Testis (tissue), 3 donors: ENCODE measurements around the gene FURIN. TPM values are rescaled to one million over a fixed set of nuclear protein-coding genes. Genes with fewer than 3 reads are reported as not detected.

Experiments
- DNase-seq: peaks from one replicate; pipeline ENCODE4 v3.0.0-alpha.2; 2019
- H3K27ac ChIP-seq, 2 donors: fragments of 200-600 bp; sonication (generic); one replicate each; pipeline ENCODE4 v1.5.1; 2019
- H3K27me3 ChIP-seq: fragments of 200-600 bp; sonication (generic); one replicate; pipeline ENCODE4 v1.5.1; 2019
- H3K36me3 ChIP-seq: fragments of 200-600 bp; sonication (generic); one replicate; pipeline ENCODE4 v1.5.1; 2017; ENCODE audit warnings: low read depth; ENCODE audit errors: missing control alignments
- H3K4me1 ChIP-seq: fragments of 200-600 bp; sonication (generic); one replicate; pipeline ENCODE4 v1.5.1; 2019
- H3K4me3 ChIP-seq, 2 donors: fragments of 200-600 bp; sonication (generic); one replicate each; pipeline ENCODE4 v1.5.1; 2017 to 2019
- H3K9me3 ChIP-seq: fragments of 200-600 bp; sonication (generic); one replicate; pipeline ENCODE4 v1.5.1; 2017
- POLR2A ChIP-seq: fragments of 450-650 bp; IDR thresholded peaks from one replicate; pipeline ENCODE4 v1.6.1; 2017; ENCODE audit warnings: antibody characterized with exemption, mild to moderate bottlenecking, moderate library complexity
- WGBS, 2 donors: methylation state at CpG; one replicate each; pipeline ENCODE4 v1.1.5; 2018; 5-methylcytosine and 5-hydroxymethylcytosine counted together
- intact Hi-C: fragments of 100-400 bp; cut with DNase I; formaldehyde crosslinking; loops from one replicate; pipeline ENCODE4 v1.15.1; 2023; ENCODE audit warnings: low total_unique reads
- polyA plus RNA-seq: library from polyadenylated mRNA; stranded (reverse); fragments of 350-450 nt; fragmentation: Illumina TruSeq; extraction: RNeasy Lipid Tissue Mini Kit (QIAGEN cat#74804); gene quantifications from one replicate; pipeline ENCODE4 v1.2.3, GENCODE V29; 2014; ENCODE audit warnings: low read depth, low replicate concordance; ENCODE audit not compliant: insufficient read depth
- total RNA-seq, 2 donors: library from RNA; depleted of rRNA; stranded (reverse); fragments of >200 nt; gene quantifications; one replicate each; pipeline ENCODE4 v1.2.3, GENCODE V29; 2016
- TF ChIP-seq, protein P1 (sequence below), 3 experiments: fragments of 450-650 bp in 2 of 3; fragments of 200-600 bp in 1 of 3; sonication (generic) in 1 of 3; IDR thresholded peaks; one replicate each; pipeline ENCODE4 v1.5.1; 2016 to 2019; ENCODE audit warnings: antibody characterized with exemption in 3 of 3, mild to moderate bottlenecking in 2 of 3, moderate library complexity in 1 of 3

The FURIN gene
- total and polyA plus RNA-seq, 3 donors from 2014 or later, result 21.5 to 32.1 (median 23.1) TPM

- H3K4me1 ChIP-seq, result peaks cover 31% of the 10 kb centered on the region
- no peaks in the 10 kb centered on the region for H3K27me3 ChIP-seq
- DNase-seq, result no peak
- no peaks in the 10 kb centered on the region for H3K36me3 ChIP-seq
- 50 to 57% methylated on average over 3 to 16 of the region's 16 CpGs for WGBS, 2 donors
- peak overlapping the region; percentile 96 to 97 for H3K27ac ChIP-seq
- TF ChIP-seq, protein P1, sequence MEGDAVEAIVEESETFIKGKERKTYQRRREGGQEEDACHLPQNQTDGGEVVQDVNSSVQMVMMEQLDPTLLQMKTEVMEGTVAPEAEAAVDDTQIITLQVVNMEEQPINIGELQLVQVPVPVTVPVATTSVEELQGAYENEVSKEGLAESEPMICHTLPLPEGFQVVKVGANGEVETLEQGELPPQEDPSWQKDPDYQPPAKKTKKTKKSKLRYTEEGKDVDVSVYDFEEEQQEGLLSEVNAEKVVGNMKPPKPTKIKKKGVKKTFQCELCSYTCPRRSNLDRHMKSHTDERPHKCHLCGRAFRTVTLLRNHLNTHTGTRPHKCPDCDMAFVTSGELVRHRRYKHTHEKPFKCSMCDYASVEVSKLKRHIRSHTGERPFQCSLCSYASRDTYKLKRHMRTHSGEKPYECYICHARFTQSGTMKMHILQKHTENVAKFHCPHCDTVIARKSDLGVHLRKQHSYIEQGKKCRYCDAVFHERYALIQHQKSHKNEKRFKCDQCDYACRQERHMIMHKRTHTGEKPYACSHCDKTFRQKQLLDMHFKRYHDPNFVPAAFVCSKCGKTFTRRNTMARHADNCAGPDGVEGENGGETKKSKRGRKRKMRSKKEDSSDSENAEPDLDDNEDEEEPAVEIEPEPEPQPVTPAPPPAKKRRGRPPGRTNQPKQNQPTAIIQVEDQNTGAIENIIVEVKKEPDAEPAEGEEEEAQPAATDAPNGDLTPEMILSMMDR (IDR thresholded peaks at IDR 0.05), result no peak
- TF ChIP-seq POLR2A, result no peak
- intact Hi-C loops, result loop anchor here (10.0 kb wide), 1 partner anchor 240 kb away; no protein-coding TSS in a partner anchor
- H3K4me3 ChIP-seq, result peak overlapping the region; percentile 53 to 63
- no peaks in the 10 kb centered on the region for H3K9me3 ChIP-seq
Observed at GRCh38 chr15:90884719-90885431, 16.5 kb downstream of the FURIN start.

- no peaks in the 10 kb centered on the region for H3K36me3 ChIP-seq
- H3K4me3 ChIP-seq, result no peak overlapping the region
- H3K4me1 ChIP-seq, result peaks cover 31% of the 10 kb centered on the region
- peak; percentile 71 for DNase-seq
- TF ChIP-seq POLR2A, result no peak
- TF ChIP-seq, protein P1 (IDR thresholded peaks at IDR 0.05), result peak; percentile 88 to 93 (median 92)
- H3K27me3 ChIP-seq, result no peaks in the 10 kb centered on the region
- WGBS, 2 donors, result 42 to 62% methylated on average over 15 to 23 of the region's 23 CpGs
- no peaks in the 10 kb centered on the region for H3K9me3 ChIP-seq
- peak overlapping the region; percentile 21 to 97 for H3K27ac ChIP-seq
- intact Hi-C loops, result loop anchor here (10.0 kb wide), 1 partner anchor 241 kb away; no protein-coding TSS in a partner anchor
Observed at GRCh38 chr15:90885432-90886290, 17.3 kb downstream of the FURIN start.

- TF ChIP-seq POLR2A, result no peak
- TF ChIP-seq, protein P1 (IDR thresholded peaks at IDR 0.05), result no peak
- Histone ChIP-seq H3K4me1 (peaks cover 31% of the 10 kb centered on the region), H3K9me3 (no peaks in the 10 kb centered on the region), H3K4me3 (no peak overlapping the region), H3K36me3 (no peaks in the 10 kb centered on the region), H3K27me3 (no peaks in the 10 kb centered on the region), H3K27ac (peak overlapping the region; percentile 21 to 97)
- 38 to 43% methylated on average over 5 of the region's 5 CpGs for WGBS, 2 donors
- DNase-seq, result no peak
- intact Hi-C loops, result loop anchor here (10.0 kb wide), 1 partner anchor 241 kb away; no protein-coding TSS in a partner anchor
Observed at GRCh38 chr15:90886291-90886614, 17.9 kb downstream of the FURIN start.

DNA sequence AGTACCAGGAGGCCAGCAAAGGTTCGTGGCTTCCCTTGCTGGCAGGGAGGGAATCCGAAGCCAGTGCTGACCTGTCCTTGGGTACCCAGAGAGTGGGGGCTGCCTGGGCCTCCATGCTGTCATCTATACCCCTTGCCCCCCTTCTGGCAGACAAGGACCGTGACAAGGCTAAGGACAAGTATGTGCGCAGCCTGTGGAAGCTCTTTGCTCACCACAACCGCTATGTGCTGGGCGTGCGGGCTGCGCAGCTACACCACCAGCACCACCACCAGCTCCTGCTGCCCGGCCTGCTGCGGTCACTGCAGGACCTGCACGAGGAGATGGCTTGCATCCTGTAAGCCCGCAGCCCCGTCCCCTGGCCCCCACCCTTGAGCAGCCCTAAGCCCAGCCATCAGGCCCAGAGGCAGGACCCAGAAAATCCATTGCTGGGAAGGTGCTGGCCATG lies 18.7 kb downstream of the FURIN start:
- intact Hi-C loops, result loop anchor here (10.0 kb wide), 1 partner anchor 242 kb away; no protein-coding TSS in a partner anchor
- Histone ChIP-seq H3K4me1 (peaks cover 31% of the 10 kb centered on the region), H3K36me3 (no peaks in the 10 kb centered on the region), H3K9me3 (no peaks in the 10 kb centered on the region), H3K27me3 (no peaks in the 10 kb centered on the region), H3K27ac (no peak overlapping the region), H3K4me3 (no peak overlapping the region)
- TF ChIP-seq, protein P1 (IDR thresholded peaks at IDR 0.05), result no peak
- no peak for TF ChIP-seq POLR2A
- WGBS, 2 donors, result 83 to 92% methylated on average over 9 to 13 of the region's 13 CpGs
- no peak for DNase-seq
